Measurements from ENCODE around the gene CYLD.

CYLD gene

GRCh38 chr16:50846511-50846910 lies 104.6 kb downstream of the CYLD start:
- DNase-seq (ENCODE audit: low read depth): no peak

DNA sequence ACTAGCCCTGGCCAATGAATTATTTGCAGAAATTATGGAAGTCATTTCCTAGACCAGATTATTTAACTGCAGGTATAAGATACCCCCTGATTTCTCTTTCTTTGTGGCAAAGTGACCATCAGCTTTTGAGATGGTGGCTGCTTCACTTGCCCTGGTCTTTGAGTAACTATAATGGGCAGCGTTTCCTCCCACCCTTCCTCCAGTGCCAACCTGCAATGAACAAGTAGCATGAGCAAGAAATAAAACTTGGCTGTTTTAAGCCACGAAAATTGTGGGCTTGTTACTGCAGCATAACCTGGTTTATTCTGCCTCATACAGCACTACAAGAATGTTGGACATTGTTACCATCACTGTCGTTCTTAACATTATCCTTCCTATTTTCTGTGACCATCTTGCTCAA lies 105.3 kb downstream of the CYLD start:
- DNase-seq (ENCODE audit: low read depth): no peak

DNA sequence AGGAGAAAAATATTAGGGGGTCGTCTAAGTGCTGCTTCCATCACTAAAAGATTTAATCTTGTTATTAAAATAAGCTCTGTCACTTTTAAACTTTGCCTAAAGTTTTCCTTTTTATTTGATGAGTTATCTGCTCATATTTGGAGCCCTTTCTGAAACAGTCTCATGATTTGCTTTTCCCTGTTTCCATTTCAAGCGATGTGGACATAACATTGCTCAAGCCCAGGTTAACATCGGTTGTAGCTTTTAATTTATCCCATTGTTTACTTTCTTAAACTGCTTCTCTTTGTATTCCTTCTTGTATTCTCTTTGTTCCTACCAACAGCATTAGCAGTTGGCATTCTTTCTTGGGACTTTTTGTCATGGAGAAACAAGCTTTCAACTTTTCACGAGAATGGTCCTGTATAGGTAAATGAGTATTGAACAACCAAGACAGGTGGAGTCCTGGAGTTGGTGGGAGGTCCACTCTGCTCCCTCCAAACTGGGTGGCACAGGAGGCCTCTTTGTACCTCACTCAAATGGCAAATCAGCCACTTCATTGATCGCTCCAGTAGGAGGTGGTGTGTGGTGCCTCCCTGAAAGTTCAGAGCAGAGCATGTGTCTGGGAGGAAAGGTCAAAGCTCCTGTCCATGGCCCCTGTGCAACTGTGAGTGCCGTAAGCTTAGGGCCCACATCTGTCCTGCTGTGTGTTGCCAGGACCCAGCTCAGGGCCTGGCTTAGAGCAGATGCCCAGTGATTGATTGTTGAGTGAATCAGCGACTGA lies 107.0 kb downstream of the CYLD start:
- DNase-seq (ENCODE audit: low read depth): no peak

Data from activated gamma-delta T cell treated with anti-CD3 and anti-CD28 coated beads, Interleukin-2, amount 50 U/mL, for 16 hours (primary cell).